ENCODE measurements around the gene BTNL9. TPM values are rescaled to one million over a fixed set of nuclear protein-coding genes. Genes with fewer than 3 reads are reported as not detected.

Gene BTNL9
- total RNA-seq, 3 donors from 2014 or later = 1.2 to 12.7 (median 3.2) TPM

- Histone ChIP-seq H3K4me3 (no peak overlapping the region), H3K9me3 (no peaks in the 10 kb centered on the region), H3K4me1 (ENCODE audit: low read depth) (peaks cover 9% of the 10 kb centered on the region), H3K36me3 (ENCODE audit: low read depth) (no peaks in the 10 kb centered on the region)
- no peak for ATAC-seq
- intact Hi-C loops (cut with DNase I, micrococcal nuclease) = no loop called here
- DNase-seq = no peak
- TF ChIP-seq, protein P1, sequence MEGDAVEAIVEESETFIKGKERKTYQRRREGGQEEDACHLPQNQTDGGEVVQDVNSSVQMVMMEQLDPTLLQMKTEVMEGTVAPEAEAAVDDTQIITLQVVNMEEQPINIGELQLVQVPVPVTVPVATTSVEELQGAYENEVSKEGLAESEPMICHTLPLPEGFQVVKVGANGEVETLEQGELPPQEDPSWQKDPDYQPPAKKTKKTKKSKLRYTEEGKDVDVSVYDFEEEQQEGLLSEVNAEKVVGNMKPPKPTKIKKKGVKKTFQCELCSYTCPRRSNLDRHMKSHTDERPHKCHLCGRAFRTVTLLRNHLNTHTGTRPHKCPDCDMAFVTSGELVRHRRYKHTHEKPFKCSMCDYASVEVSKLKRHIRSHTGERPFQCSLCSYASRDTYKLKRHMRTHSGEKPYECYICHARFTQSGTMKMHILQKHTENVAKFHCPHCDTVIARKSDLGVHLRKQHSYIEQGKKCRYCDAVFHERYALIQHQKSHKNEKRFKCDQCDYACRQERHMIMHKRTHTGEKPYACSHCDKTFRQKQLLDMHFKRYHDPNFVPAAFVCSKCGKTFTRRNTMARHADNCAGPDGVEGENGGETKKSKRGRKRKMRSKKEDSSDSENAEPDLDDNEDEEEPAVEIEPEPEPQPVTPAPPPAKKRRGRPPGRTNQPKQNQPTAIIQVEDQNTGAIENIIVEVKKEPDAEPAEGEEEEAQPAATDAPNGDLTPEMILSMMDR (IDR thresholded peaks at IDR 0.05) = no peak
Observed at GRCh38 chr5:181051841-181052671, 12.0 kb downstream of the BTNL9 start.

GRCh38 chr5:181052672-181053487 lies 12.8 kb downstream of the BTNL9 start:
- ATAC-seq = peak; percentile 63
- H3K36me3 ChIP-seq (ENCODE audit: low read depth) = no peaks in the 10 kb centered on the region
- peaks cover 9% of the 10 kb centered on the region for H3K4me1 ChIP-seq (ENCODE audit: low read depth)
- H3K9me3 ChIP-seq = no peaks in the 10 kb centered on the region
- H3K4me3 ChIP-seq = no peak overlapping the region
- DNase-seq = peak in 2 of 3 donors; percentile 12 to 45
- TF ChIP-seq, protein P1 (IDR thresholded peaks at IDR 0.05) = no peak
- intact Hi-C loops (cut with DNase I, micrococcal nuclease) = no loop called here

DNA sequence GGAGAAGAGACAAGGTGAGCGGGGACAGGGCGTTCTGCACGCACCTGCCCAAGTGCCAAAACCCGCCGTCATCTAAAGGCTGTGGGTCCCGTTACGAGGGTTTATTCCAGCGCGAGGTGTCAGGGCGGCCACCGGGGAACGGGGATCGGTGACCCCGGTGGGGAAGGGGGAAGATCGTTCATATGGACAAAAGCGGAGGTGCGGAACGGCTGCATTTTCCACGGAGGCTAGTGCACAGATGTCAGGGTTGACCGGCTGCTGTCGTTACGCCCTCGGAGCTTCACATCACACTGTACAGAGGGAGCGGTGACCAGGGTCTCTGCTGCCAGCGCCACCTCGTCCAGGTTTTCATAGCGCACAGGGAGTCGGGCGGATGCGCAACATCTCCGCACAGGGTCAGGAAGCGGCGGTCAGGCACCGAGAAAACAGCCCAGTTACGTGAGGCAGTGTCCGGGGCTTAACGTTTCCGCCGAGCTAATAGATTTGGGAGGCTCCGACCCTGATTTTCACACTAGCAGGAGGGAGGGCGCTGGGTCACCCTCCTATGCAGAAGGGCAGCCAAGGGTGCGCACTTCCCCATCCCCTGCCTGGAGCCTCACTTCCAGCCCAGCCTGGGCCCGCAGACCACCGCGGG lies 13.5 kb downstream of the BTNL9 start:
- intact Hi-C loops (cut with DNase I, micrococcal nuclease) = no loop called here
- H3K4me1 ChIP-seq (ENCODE audit: low read depth) = peaks cover 9% of the 10 kb centered on the region
- ATAC-seq (peak; percentile 48), DNase-seq (no peak)
- TF ChIP-seq, protein P1 (IDR thresholded peaks at IDR 0.05) = no peak
- H3K4me3 ChIP-seq = no peak overlapping the region
- no peaks in the 10 kb centered on the region for H3K36me3 ChIP-seq (ENCODE audit: low read depth)
- H3K9me3 ChIP-seq = no peaks in the 10 kb centered on the region

DNA sequence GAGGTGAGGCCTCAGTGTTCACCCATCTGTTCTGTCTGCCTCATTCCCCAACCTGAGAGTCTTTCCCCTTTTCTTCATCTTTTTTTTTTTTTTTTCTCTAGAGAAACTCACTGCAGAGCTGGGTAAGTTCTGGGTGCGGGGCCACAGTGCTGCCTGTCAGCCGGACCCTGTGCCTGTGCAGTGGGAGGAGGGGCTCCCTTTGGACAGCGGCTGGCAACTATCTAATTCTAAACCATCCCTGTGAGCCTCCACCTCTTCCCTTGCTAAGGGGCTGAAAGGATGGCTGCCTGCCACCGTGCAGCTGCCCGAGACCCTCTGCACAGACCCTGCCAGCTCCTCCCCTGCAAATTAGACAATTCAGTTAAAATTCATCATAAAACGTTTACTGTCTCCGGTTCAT lies 14.1 kb downstream of the BTNL9 start:
- ATAC-seq = no peak
- no peaks in the 10 kb centered on the region for H3K9me3 ChIP-seq
- no peak overlapping the region for H3K4me3 ChIP-seq
- no peaks in the 10 kb centered on the region for H3K36me3 ChIP-seq (ENCODE audit: low read depth)
- no peak for DNase-seq
- intact Hi-C loops (cut with DNase I, micrococcal nuclease) = no loop called here
- TF ChIP-seq, protein P1 (IDR thresholded peaks at IDR 0.05) = no peak
- peaks cover 9% of the 10 kb centered on the region for H3K4me1 ChIP-seq (ENCODE audit: low read depth)

- DNase-seq (no peak), ATAC-seq (no peak)
- TF ChIP-seq, protein P1 (IDR thresholded peaks at IDR 0.05) = no peak
- Histone ChIP-seq H3K4me1 (ENCODE audit: low read depth) (peaks cover 9% of the 10 kb centered on the region), H3K9me3 (no peaks in the 10 kb centered on the region), H3K36me3 (ENCODE audit: low read depth) (no peaks in the 10 kb centered on the region), H3K4me3 (no peak overlapping the region)
- intact Hi-C loops (cut with DNase I, micrococcal nuclease) = no loop called here
Observed at GRCh38 chr5:181054871-181055459, 14.9 kb downstream of the BTNL9 start.

Measured in mucosa of descending colon (tissue), 3 donors.